T-helper 1 cell treated with Interleukin-12 subunit alpha and Interleukin-12 subunit beta and Interleukin-4 antibody, amounts not matched to agents 30 ng/mL and 1 ng/mL, for 36 hours (primary cell): Measurements from ENCODE around the gene NGRN. TPM values are rescaled to one million over a fixed set of nuclear protein-coding genes. Genes with fewer than 3 reads are reported as not detected.
"Not testable (repeated sequence)": the region's sequence is repeated elsewhere in the genome, so short reads cannot be mapped to it uniquely, and the experiment has no call there.

Experiments
- intact Hi-C: fragments of 100-400 bp; cut with micrococcal nuclease; formaldehyde crosslinking; loops from one replicate; pipeline ENCODE4 v1.15.1; 2024
- total RNA-seq: library from RNA; stranded (reverse); gene quantifications from 2 replicates; pipeline ENCODE4 v1.2.3, GENCODE V29; 2022

The NGRN gene
- total RNA-seq, 1 donor from 2014 or later: 32.7 TPM

GRCh38 chr15:90271459-90272166, 6.1 kb downstream of the NGRN start:
- intact Hi-C loops: no loop called here

GRCh38 chr15:90278467-90278866, 13.0 kb downstream of the NGRN start:
- intact Hi-C loops: not testable (repeated sequence)

- intact Hi-C loops: not testable (repeated sequence)
These were observed 15.3 kb downstream of the NGRN start for GRCh38 chr15:90280743-90281142.

GRCh38 chr15:90281637-90282036, 16.2 kb downstream of the NGRN start:
- intact Hi-C loops: not testable (repeated sequence)

GRCh38 chr15:90286678-90287077, 21.2 kb downstream of the NGRN start:
- intact Hi-C loops: loop anchor here (1.0 kb wide), 2 partner anchors 52 to 143 kb away; partner anchors contain the start of gene GDPGP1

GRCh38 chr15:90287101-90287500, 21.6 kb downstream of the NGRN start:
- intact Hi-C loops: no loop called here

- intact Hi-C loops: no loop called here
These were observed 22.5 kb downstream of the NGRN start for GRCh38 chr15:90287946-90288345.

- intact Hi-C loops: no loop called here
These were observed 26.3 kb downstream of the NGRN start for GRCh38 chr15:90291679-90292356.

- intact Hi-C loops: loop anchor here (1.0 kb wide), 1 partner anchor 189 kb away; no protein-coding TSS in a partner anchor
These were observed 27.8 kb downstream of the NGRN start for GRCh38 chr15:90293040-90293810.

- intact Hi-C loops: no loop called here
These were observed 28.7 kb downstream of the NGRN start for GRCh38 chr15:90294159-90294558.

GRCh38 chr15:90294601-90295269, 29.3 kb downstream of the NGRN start:
- intact Hi-C loops: no loop called here

GRCh38 chr15:90295270-90295648, 29.8 kb downstream of the NGRN start:
- intact Hi-C loops: no loop called here

- intact Hi-C loops: not testable (repeated sequence)
These were observed 30.9 kb downstream of the NGRN start for GRCh38 chr15:90296316-90296884.

- intact Hi-C loops: no loop called here
These were observed 31.5 kb downstream of the NGRN start for GRCh38 chr15:90297021-90297420.

GRCh38 chr15:90300541-90300940, 35.1 kb downstream of the NGRN start:
- intact Hi-C loops: loop anchor here (5.0 kb wide), 1 partner anchor 158 kb away; no protein-coding TSS in a partner anchor

- intact Hi-C loops: loop anchor here (5.0 kb wide), 1 partner anchor 159 kb away; no protein-coding TSS in a partner anchor
These were observed 35.7 kb downstream of the NGRN start for GRCh38 chr15:90300988-90301706.

GRCh38 chr15:90301707-90302300, 36.3 kb downstream of the NGRN start:
- intact Hi-C loops: loop anchor here (5.0 kb wide), 1 partner anchor 160 kb away; no protein-coding TSS in a partner anchor

- intact Hi-C loops: not testable (repeated sequence)
These were observed 39.9 kb downstream of the NGRN start for GRCh38 chr15:90305355-90305754.

- intact Hi-C loops: no loop called here
These were observed 40.5 kb downstream of the NGRN start for GRCh38 chr15:90305932-90306331.

- intact Hi-C loops: no loop called here
These were observed 41.1 kb downstream of the NGRN start for GRCh38 chr15:90306560-90306959.
